Mesothelial cell of epicardium (in vitro differentiated cells): ENCODE data around the gene SYNDIG1L. TPM values are rescaled to one million over a fixed set of nuclear protein-coding genes. Genes with fewer than 3 reads are reported as not detected.

Experiments used
- DNase-seq, 2 experiments: peaks; one replicate each; pipeline ENCODE4 v3.0.0; 2021; ENCODE audit warnings: low spot score in 2 of 2; ENCODE audit not compliant: unreplicated experiment in 2 of 2
- H3K27ac Mint-ChIP-seq: 2 replicates; pipeline ENCODE4 v1.8.0; 2021; ENCODE audit warnings: mixed read lengths
- H3K27me3 Mint-ChIP-seq: 2 replicates; pipeline ENCODE4 v1.8.0; 2021; ENCODE audit warnings: low read depth, mixed read lengths
- H3K36me3 Mint-ChIP-seq: 2 replicates; pipeline ENCODE4 v1.8.0; 2021; ENCODE audit warnings: mixed read lengths
- H3K4me1 Mint-ChIP-seq: 2 replicates; pipeline ENCODE4 v1.8.0; 2021; ENCODE audit warnings: mixed read lengths
- H3K4me3 Mint-ChIP-seq: 2 replicates; pipeline ENCODE4 v1.8.0; 2021; ENCODE audit warnings: mild to moderate bottlenecking, moderate library complexity, mixed read lengths
- H3K9me3 Mint-ChIP-seq: 2 replicates; pipeline ENCODE4 v1.8.0; 2021; ENCODE audit warnings: mixed read lengths
- total RNA-seq: library from RNA; stranded (reverse); gene quantifications from 3 replicates; pipeline ENCODE4 v1.2.1, GENCODE V29; 2021
- TF ChIP-seq, protein P1 (sequence below): fragments of 200-600 bp; sonication (generic); IDR thresholded peaks from one replicate; pipeline ENCODE4 v1.5.0; 2021; ENCODE audit warnings: antibody characterized with exemption; ENCODE audit not compliant: unreplicated experiment

SYNDIG1L gene
- total RNA-seq, 1 donor from 2014 or later: 0.58 TPM

DNA sequence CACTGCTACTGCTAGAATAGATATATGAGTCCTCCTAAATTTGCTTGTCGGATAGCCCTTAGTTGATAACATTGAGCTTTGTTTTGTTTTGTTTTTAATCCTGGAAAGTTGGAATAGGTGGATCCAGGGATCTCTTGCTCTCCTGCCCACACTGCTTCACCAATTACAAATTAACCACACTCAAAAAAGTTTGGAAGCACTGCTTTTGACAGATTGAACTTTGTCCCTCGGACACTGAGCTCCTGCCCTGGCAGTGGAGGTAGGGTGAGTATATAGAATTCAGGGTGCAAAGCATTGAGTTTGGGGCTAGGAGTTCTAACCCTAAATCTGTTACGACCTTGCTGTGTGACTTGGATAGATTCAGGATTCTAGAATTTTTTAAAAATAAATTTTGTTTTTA, 15.1 kb upstream of the SYNDIG1L start:
- no peak overlapping the region for H3K4me3 Mint-ChIP-seq
- no peaks in the 10 kb centered on the region for H3K36me3 Mint-ChIP-seq
- TF ChIP-seq, protein P1, sequence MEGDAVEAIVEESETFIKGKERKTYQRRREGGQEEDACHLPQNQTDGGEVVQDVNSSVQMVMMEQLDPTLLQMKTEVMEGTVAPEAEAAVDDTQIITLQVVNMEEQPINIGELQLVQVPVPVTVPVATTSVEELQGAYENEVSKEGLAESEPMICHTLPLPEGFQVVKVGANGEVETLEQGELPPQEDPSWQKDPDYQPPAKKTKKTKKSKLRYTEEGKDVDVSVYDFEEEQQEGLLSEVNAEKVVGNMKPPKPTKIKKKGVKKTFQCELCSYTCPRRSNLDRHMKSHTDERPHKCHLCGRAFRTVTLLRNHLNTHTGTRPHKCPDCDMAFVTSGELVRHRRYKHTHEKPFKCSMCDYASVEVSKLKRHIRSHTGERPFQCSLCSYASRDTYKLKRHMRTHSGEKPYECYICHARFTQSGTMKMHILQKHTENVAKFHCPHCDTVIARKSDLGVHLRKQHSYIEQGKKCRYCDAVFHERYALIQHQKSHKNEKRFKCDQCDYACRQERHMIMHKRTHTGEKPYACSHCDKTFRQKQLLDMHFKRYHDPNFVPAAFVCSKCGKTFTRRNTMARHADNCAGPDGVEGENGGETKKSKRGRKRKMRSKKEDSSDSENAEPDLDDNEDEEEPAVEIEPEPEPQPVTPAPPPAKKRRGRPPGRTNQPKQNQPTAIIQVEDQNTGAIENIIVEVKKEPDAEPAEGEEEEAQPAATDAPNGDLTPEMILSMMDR: no peak
- no peak for DNase-seq
- H3K9me3 Mint-ChIP-seq: no peaks in the 10 kb centered on the region
- H3K27ac Mint-ChIP-seq: no peak overlapping the region
- H3K27me3 Mint-ChIP-seq: peaks cover 4% of the 10 kb centered on the region
- H3K4me1 Mint-ChIP-seq: no peaks in the 10 kb centered on the region

DNA sequence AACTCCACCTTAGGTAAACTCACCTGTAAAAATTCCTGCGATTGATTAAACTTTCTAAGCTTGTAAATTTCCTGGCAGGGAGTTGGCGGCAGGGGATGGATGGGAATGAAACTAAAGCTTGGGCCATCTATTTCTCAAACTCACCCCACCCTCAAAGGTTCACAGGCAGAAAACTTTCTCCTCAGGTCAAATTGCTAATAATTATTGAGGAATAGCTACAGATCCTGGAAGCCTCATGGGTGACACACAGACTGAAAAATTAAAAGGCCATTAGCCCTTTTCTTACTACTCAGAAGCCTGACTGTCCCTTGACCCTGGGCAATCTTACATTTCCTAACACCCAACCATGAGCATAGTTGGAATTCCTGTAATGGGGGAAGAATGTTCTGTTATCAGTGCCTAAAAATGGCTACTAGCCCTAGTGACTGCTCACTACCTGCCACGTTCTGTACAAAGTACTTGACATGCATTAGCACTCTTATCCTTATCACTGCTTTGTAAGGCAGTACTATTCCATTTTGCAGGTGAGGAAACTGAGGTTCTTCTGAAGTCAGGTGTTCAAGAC, 12.4 kb upstream of the SYNDIG1L start:
- Mint-ChIP-seq H3K4me3 (no peak overlapping the region), H3K27ac (no peak overlapping the region), H3K36me3 (no peaks in the 10 kb centered on the region), H3K9me3 (no peaks in the 10 kb centered on the region), H3K4me1 (no peaks in the 10 kb centered on the region), H3K27me3 (peaks cover 15% of the 10 kb centered on the region)
- TF ChIP-seq, protein P1: no peak
- DNase-seq: no peak

DNA sequence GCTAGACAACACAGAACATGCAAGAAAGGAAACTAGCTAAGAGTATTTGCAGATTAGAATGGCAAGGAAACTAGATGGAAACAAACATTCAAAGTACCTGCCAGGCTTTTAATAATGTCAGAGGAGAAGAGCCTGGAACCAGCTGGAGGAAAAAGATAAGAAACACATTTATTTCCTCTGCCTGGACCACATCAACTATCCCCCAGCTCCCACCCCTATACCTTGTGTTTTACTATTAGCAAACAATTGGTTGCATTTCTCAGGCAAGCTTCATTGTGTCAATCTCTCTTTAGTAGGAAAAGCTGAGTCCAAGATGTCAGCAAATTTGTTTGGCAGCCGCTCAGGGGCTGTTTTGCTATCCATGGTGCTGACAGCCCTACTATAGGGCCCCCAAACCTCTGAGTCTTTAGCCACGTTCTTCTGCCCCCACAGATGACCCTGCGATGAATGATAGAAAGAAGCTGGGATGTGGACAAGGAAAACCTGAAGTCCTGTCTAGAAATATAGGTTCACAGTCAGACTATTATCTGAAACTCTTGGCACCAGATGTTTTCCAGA, 11.6 kb upstream of the SYNDIG1L start:
- TF ChIP-seq, protein P1: no peak
- Mint-ChIP-seq H3K36me3 (no peaks in the 10 kb centered on the region), H3K4me3 (no peak overlapping the region), H3K27me3 (peaks cover 18% of the 10 kb centered on the region), H3K9me3 (no peaks in the 10 kb centered on the region), H3K27ac (no peak overlapping the region), H3K4me1 (no peaks in the 10 kb centered on the region)
- DNase-seq: no peak

DNA sequence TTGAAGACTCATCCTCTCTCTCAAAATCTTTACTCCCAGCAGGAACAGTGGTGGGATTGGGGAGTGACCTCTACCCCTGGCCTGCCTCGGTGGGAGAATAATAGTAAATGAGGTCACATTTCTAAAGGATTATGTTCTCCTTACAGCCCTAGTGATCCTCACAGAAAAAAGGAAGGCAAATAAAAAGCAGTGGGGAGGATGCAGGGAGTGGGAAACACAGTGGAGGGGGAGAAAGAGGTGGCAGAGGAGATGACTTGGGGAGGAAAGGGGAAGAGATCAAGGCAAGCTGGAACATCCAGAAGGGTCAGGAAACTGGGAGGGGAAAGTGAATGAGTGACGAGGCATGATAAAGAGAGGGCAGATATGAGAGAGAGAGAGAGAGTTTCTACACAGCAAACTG, 8.3 kb upstream of the SYNDIG1L start:
- TF ChIP-seq, protein P1: no peak
- H3K27me3 Mint-ChIP-seq: peaks cover 40% of the 10 kb centered on the region
- H3K9me3 Mint-ChIP-seq: no peaks in the 10 kb centered on the region
- no peak for DNase-seq
- H3K4me3 Mint-ChIP-seq: no peak overlapping the region
- H3K4me1 Mint-ChIP-seq: no peaks in the 10 kb centered on the region
- H3K27ac Mint-ChIP-seq: no peak overlapping the region
- no peaks in the 10 kb centered on the region for H3K36me3 Mint-ChIP-seq

DNA sequence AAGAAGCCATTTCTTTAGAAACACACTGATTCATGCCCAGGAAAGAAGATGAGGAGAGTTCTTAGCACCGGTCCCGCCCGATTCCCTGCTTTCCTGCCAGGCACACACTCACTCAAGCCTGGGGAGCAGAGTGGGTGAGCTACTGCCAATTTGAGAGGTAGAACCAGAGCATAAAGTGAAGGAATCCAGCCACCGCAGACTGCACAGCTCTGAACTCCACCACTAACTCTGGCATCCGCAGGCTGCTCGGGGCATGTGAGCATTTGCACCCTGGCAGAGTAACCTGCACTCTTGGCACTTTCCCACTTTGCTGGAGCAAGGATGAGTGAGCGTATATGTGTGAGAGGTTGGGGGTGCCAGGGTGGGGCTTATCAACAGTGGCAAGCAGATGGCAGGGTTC, 4.0 kb upstream of the SYNDIG1L start:
- H3K4me3 Mint-ChIP-seq: no peak overlapping the region
- no peak overlapping the region for H3K27ac Mint-ChIP-seq
- TF ChIP-seq, protein P1: no peak
- no peak for DNase-seq
- peaks cover 68% of the 10 kb centered on the region for H3K27me3 Mint-ChIP-seq
- peaks cover 2% of the 10 kb centered on the region for H3K4me1 Mint-ChIP-seq
- H3K9me3 Mint-ChIP-seq: no peaks in the 10 kb centered on the region
- no peaks in the 10 kb centered on the region for H3K36me3 Mint-ChIP-seq
